ENCODE results near the gene CTR9. TPM values are rescaled to one million over a fixed set of nuclear protein-coding genes. Genes with fewer than 3 reads are reported as not detected.

Gene CTR9
- 20.5 and 25.0 TPM in 2 replicates for total RNA-seq

DNA sequence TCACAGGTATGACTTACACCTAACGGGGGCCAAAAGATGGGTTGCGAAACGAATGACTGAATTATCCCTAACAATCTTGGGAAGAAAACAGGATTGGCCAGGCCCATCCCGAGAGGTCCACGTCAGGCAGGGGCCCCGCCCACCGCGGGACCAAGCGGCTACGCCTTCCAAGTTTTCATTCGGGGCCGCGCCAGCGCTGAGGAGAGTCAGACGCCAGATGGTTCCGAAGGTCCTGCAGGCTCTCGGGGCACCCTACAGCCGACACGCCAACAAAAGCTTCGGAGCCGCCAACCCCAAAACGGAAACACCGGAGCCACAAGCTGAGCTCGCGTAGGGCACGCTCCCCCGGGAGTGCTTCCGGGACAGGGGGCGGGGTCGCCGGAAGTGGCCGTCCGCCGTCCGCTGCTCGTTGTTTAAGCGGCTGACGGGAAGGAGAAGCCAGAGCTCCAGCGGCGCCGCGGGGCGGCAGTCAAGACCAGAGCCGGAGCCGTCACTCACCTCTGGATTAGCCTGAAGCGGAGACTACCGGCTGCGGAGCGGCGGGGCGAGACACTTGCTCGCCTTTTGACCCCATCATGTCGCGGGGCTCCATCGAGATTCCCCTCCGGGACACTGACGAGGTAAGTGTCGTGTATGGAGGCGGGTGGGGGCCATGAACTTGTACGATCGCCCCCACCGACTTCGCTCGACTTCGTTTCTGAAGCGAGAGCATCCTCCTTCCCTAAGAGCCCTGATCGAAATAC, at the start of gene CTR9:
Gene CTR9 (plus strand): TSS at position 409 of the 743 bp plus-strand sequence. CDS start 167 bp downstream, at position 576.
- TF ChIP-seq, protein P1, sequence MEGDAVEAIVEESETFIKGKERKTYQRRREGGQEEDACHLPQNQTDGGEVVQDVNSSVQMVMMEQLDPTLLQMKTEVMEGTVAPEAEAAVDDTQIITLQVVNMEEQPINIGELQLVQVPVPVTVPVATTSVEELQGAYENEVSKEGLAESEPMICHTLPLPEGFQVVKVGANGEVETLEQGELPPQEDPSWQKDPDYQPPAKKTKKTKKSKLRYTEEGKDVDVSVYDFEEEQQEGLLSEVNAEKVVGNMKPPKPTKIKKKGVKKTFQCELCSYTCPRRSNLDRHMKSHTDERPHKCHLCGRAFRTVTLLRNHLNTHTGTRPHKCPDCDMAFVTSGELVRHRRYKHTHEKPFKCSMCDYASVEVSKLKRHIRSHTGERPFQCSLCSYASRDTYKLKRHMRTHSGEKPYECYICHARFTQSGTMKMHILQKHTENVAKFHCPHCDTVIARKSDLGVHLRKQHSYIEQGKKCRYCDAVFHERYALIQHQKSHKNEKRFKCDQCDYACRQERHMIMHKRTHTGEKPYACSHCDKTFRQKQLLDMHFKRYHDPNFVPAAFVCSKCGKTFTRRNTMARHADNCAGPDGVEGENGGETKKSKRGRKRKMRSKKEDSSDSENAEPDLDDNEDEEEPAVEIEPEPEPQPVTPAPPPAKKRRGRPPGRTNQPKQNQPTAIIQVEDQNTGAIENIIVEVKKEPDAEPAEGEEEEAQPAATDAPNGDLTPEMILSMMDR (conservative IDR thresholded peaks at IDR 0.05; ENCODE audit: low read depth, low read length) = no peak
- DNase-seq (ENCODE audit: low read depth) = peak; percentile 69
- peak within 1 kb of the TSS; percentile 78 for H3K4me3 ChIP-seq (ENCODE audit: low read depth, low read length)

DNA sequence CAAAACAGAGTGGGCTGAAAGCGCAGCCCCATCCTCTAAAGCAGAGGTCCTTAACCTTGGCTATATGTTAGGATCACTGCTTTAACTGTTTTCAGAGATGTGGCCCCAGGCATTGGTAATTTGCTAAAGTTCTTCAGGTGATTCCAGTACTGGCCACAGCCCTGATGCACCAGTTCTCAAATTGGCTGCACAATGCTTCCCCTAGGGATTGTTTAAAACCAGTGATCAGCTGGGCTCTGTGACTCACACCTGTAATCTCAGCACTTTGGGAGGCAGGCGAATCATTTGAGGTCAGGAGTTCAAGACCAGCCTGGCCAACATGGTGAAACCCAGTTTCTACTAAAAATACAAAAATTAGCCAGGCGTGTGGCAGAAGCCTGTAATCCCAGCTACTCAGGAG, 49.1 kb upstream of the CTR9 start:
- TF ChIP-seq, protein P1 (conservative IDR thresholded peaks at IDR 0.05; ENCODE audit: low read depth, low read length) = no peak
- H3K4me3 ChIP-seq (ENCODE audit: low read depth, low read length) = no peak overlapping the region
- DNase-seq (ENCODE audit: low read depth) = no peak

DNA sequence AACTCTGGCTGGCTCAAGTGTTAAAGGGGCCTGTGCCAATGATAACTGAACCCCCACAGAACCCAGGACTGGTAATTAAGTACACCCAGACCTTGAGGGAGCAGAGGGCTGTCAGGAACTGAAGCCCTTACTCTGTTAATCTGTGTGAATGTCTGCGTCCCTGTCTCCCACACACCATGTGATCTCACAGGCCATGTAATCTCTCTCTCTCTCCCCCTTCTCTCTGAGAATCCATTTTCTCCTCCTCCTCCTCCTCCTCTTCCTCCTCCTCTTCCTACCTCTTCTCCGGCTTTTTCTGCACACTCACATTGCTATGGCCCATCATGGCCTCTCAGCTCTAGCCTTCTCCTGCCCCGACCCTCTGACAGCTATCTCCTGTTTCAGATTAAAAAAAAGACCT, 42.9 kb upstream of the CTR9 start:
- H3K4me3 ChIP-seq (ENCODE audit: low read depth, low read length) = no peak overlapping the region
- DNase-seq (ENCODE audit: low read depth) = no peak
- TF ChIP-seq, protein P1 (conservative IDR thresholded peaks at IDR 0.05; ENCODE audit: low read depth, low read length) = no peak

GRCh38 chr11:10709299-10710086, 41.6 kb upstream of the CTR9 start:
- no peak for DNase-seq (ENCODE audit: low read depth)
- no peak overlapping the region for H3K4me3 ChIP-seq (ENCODE audit: low read depth, low read length)
- TF ChIP-seq, protein P1 (conservative IDR thresholded peaks at IDR 0.05; ENCODE audit: low read depth, low read length) = no peak

GRCh38 chr11:10715571-10715970, 35.5 kb upstream of the CTR9 start:
- no peak overlapping the region for H3K4me3 ChIP-seq (ENCODE audit: low read depth, low read length)
- TF ChIP-seq, protein P1 (conservative IDR thresholded peaks at IDR 0.05; ENCODE audit: low read depth, low read length) = no peak
- no peak for DNase-seq (ENCODE audit: low read depth)

DNA sequence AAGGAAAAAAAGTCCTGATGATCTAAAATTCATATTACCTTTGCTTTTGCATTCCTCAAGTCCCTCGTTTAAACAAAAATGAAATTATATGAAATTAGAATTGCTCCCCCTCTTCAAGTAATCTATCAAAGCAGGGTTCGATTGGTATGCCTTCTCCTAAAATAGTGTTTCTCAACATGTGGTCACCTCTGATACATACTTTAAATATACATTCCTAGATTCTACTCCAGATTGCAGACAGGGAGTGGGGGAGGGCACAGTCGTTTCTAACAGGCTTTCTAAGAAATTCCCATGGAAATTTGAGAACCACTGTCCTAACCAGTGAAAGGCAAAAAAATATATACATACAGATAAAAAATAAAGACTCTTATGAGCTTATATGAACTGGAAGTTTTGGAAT, 34.9 kb upstream of the CTR9 start:
- TF ChIP-seq, protein P1 (conservative IDR thresholded peaks at IDR 0.05; ENCODE audit: low read depth, low read length) = no peak
- H3K4me3 ChIP-seq (ENCODE audit: low read depth, low read length) = no peak overlapping the region
- no peak for DNase-seq (ENCODE audit: low read depth)

Measured in epithelial cell of proximal tubule (primary cell).